Trophoblast cell (in vitro differentiated cells and primary cell): ENCODE data around the gene HMGN1.

Source experiments
- DNase-seq, 2 donors: peaks; one replicate each; pipeline ENCODE4 v3.0.0-alpha.2; 2016
- H2AFZ ChIP-seq: 2 replicates; pipeline ENCODE4 v1.6.1; 2013; ENCODE audit warnings: low read length, moderate library complexity, mild to moderate bottlenecking; ENCODE audit not compliant: insufficient read depth, poor library complexity
- H2AK5ac ChIP-seq: 2 replicates; pipeline ENCODE4 v1.6.1; 2013; ENCODE audit warnings: mild to moderate bottlenecking, low read length
- H2BK120ac ChIP-seq: 2 replicates; pipeline ENCODE4 v1.6.1; 2013; ENCODE audit warnings: low read length, mild to moderate bottlenecking, moderate library complexity; ENCODE audit not compliant: insufficient read depth, poor library complexity
- H2BK12ac ChIP-seq: 2 replicates; pipeline ENCODE4 v1.6.1; 2013; ENCODE audit warnings: mild to moderate bottlenecking, low read length, moderate library complexity
- H2BK5ac ChIP-seq: 2 replicates; pipeline ENCODE4 v1.6.1; 2013; ENCODE audit warnings: low read length, low read depth, moderate library complexity, mild to moderate bottlenecking; ENCODE audit not compliant: poor library complexity
- H3K14ac ChIP-seq: 2 replicates; pipeline ENCODE4 v1.6.1; 2013; ENCODE audit warnings: mild to moderate bottlenecking, low read length
- H3K18ac ChIP-seq: 2 replicates; pipeline ENCODE4 v1.6.1; 2013; ENCODE audit warnings: mild to moderate bottlenecking, low read length
- H3K23ac ChIP-seq: 2 replicates; pipeline ENCODE4 v1.6.1; 2013; ENCODE audit warnings: low read length
- H3K27ac ChIP-seq: 2 replicates; pipeline ENCODE4 v1.5.1; 2013; ENCODE audit warnings: low read depth, mild to moderate bottlenecking, inconsistent platforms, low read length, moderate library complexity
- H3K27me3 ChIP-seq: 2 replicates; pipeline ENCODE4 v1.6.1; 2013; ENCODE audit warnings: inconsistent platforms, mild to moderate bottlenecking, low read length, moderate library complexity; ENCODE audit not compliant: insufficient read depth
- H3K36me3 ChIP-seq, 2 experiments: 1 replicate in 1 of 2; 2 replicates in 1 of 2; pipeline ENCODE4 v1.6.1; 2013; ENCODE audit warnings: low read length in 2 of 2, mild to moderate bottlenecking in 2 of 2, moderate library complexity in 1 of 2; ENCODE audit not compliant: insufficient read depth in 2 of 2, control insufficient read depth in 1 of 2
- H3K4ac ChIP-seq: 2 replicates; pipeline ENCODE4 v1.6.1; 2013; ENCODE audit warnings: low read depth, mild to moderate bottlenecking, low read length, moderate library complexity
- H3K4me1 ChIP-seq, 2 experiments: 1 replicate in 1 of 2; 2 replicates in 1 of 2; pipeline ENCODE4 v1.6.1; 2013; ENCODE audit warnings: low read length in 2 of 2, mild to moderate bottlenecking in 2 of 2, moderate library complexity in 1 of 2; ENCODE audit not compliant: insufficient read depth in 2 of 2, control insufficient read depth in 1 of 2
- H3K4me2 ChIP-seq: 2 replicates; pipeline ENCODE4 v1.6.1; 2013; ENCODE audit warnings: inconsistent platforms, mild to moderate bottlenecking, low read length, moderate library complexity
- H3K4me3 ChIP-seq: 2 replicates; pipeline ENCODE4 v1.5.1; 2013; ENCODE audit warnings: mild to moderate bottlenecking, low read depth, low read length, inconsistent platforms
- H3K79me1 ChIP-seq: one replicate; pipeline ENCODE4 v1.6.1; 2013; ENCODE audit warnings: low read length
- H3K79me2 ChIP-seq: 2 replicates; pipeline ENCODE4 v1.6.1; 2013; ENCODE audit warnings: low read length, mild to moderate bottlenecking; ENCODE audit not compliant: control insufficient read depth, insufficient read depth, poor library complexity
- H3K9ac ChIP-seq: 2 replicates; pipeline ENCODE4 v1.6.1; 2013; ENCODE audit warnings: mild to moderate bottlenecking, low read length
- H3K9me3 ChIP-seq: 2 replicates; pipeline ENCODE4 v1.6.1; 2013; ENCODE audit warnings: low read depth, mild to moderate bottlenecking, control low read depth, inconsistent platforms, low read length; ENCODE audit not compliant: insufficient read depth
- H4K12ac ChIP-seq: 2 replicates; pipeline ENCODE4 v1.6.1; 2013; ENCODE audit warnings: low read depth, mild to moderate bottlenecking, low read length, moderate library complexity
- H4K8ac ChIP-seq: 2 replicates; pipeline ENCODE4 v1.6.1; 2013; ENCODE audit warnings: low read depth, mild to moderate bottlenecking, low read length, moderate library complexity
- H4K91ac ChIP-seq: one replicate; pipeline ENCODE4 v1.6.1; 2013; ENCODE audit warnings: low read depth, mild to moderate bottlenecking, low read length, moderate library complexity
- WGBS: extraction: QIAGEN DNeasy Blood & Tissue Kit; methylation state at CpG from one replicate; pipeline ENCODE4 v1.1.7; 2013; ENCODE audit warnings: missing lambda C conversion rate; ENCODE audit not compliant: insufficient read length, insufficient coverage; ENCODE audit errors: extremely low coverage; 5-methylcytosine and 5-hydroxymethylcytosine counted together

HMGN1 gene

GRCh38 chr21:39314143-39315027 is 34.5 kb downstream of the HMGN1 start:
- H4K91ac ChIP-seq: peak overlapping the region; percentile 83
- H3K23ac ChIP-seq: no peak overlapping the region
- H2BK120ac ChIP-seq: peak overlapping the region; percentile 98
- peak overlapping the region; percentile 100 for H3K27ac ChIP-seq
- peak overlapping the region; percentile 61 for H3K4ac ChIP-seq
- peaks cover 14% of the 10 kb centered on the region for H3K79me1 ChIP-seq
- H2BK12ac ChIP-seq: no peak overlapping the region
- H4K8ac ChIP-seq: peak overlapping the region; percentile 98
- peak overlapping the region; percentile 85 for H3K18ac ChIP-seq
- no peaks in the 10 kb centered on the region for H3K27me3 ChIP-seq
- H3K4me3 ChIP-seq: peak overlapping the region; percentile 97
- peak overlapping the region; percentile 99 for H3K9ac ChIP-seq
- peaks cover 1% of the 10 kb centered on the region for H3K9me3 ChIP-seq
- H3K36me3 ChIP-seq: peaks cover 6 to 10% of the 10 kb centered on the region in 2 experiments
- peak overlapping the region; percentile 75 for H3K4me2 ChIP-seq
- H4K12ac ChIP-seq: peak overlapping the region; percentile 99
- H3K14ac ChIP-seq: peak overlapping the region; percentile 93
- DNase-seq: peak; percentile 12 to 51
- H3K4me1 ChIP-seq: peaks cover 6 to 13% of the 10 kb centered on the region in 2 experiments
- H2AK5ac ChIP-seq: peak overlapping the region; percentile 27
- WGBS: no CpG with 5 or more reads among the region's 43 CpGs
- H2BK5ac ChIP-seq: peak overlapping the region; percentile 99
- H3K79me2 ChIP-seq: peaks cover 17% of the 10 kb centered on the region
- H2AFZ ChIP-seq: peak overlapping the region; percentile 77

DNA sequence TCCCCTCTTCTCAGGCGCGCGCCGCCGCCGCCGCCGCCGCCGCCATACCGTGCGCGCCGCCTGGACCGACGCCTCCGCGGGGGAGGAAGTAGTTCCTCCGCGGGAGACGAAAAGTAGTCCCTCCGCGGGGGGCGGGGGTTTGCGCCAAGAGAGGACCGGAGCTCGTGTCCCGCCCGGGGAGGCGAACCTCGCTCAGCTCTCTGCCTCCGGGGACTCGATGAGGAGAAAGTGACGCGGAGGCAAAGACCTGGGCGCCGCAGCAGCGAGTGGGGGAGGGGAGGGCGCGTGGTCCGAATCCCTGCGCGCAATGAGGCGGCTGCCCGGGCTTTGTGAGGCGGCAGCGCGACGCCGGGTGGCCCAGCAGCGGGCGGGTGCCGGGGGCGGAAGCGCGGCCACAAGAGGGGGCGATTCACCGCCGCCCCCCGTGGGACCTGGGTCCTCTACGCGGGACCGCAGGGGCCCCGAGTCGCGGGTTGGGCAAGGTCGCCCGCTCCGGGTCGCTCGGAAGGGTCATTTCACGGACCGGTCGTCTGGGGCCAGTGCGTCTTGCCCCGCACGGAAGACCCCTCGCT is 35.2 kb downstream of the HMGN1 start, which contains the start of gene BRWD1:
Gene BRWD1 (minus strand): TSS at position 62 of the 572 bp plus-strand sequence. CDS start 141 bp downstream, outside the sequence.
- Histone ChIP-seq H3K18ac (peak within 1 kb of the TSS; percentile 85), H3K27ac (peak within 1 kb of the TSS; percentile 100), H4K91ac (peak within 1 kb of the TSS; percentile 83), H3K36me3 (peaks cover 12 to 16% of the 10 kb centered on the region in 2 experiments), H2BK12ac (peak within 1 kb of the TSS; percentile 74), H2BK120ac (peak within 1 kb of the TSS; percentile 98), H2BK5ac (peak within 1 kb of the TSS; percentile 99), H2AFZ (peak within 1 kb of the TSS; percentile 86), H3K4me3 (peak within 1 kb of the TSS; percentile 97), H3K79me1 (peaks cover 14% of the 10 kb centered on the region), H3K4me1 (peaks cover 6 to 10% of the 10 kb centered on the region in 2 experiments), H3K27me3 (no peaks in the 10 kb centered on the region), H4K12ac (peak within 1 kb of the TSS; percentile 99), H3K9me3 (peaks cover 1% of the 10 kb centered on the region), H3K4me2 (peak within 1 kb of the TSS; percentile 75), H3K14ac (peak within 1 kb of the TSS; percentile 93), H3K9ac (peak within 1 kb of the TSS; percentile 99), H3K4ac (peak within 1 kb of the TSS; percentile 94), H4K8ac (peak within 1 kb of the TSS; percentile 98), H3K79me2 (peaks cover 17% of the 10 kb centered on the region), H3K23ac (no peak within 1 kb of the TSS), H2AK5ac (peak within 1 kb of the TSS; percentile 27)
- no CpG with 5 or more reads among the region's 78 CpGs for WGBS
- DNase-seq: peak; percentile 67 to 84

- peaks cover 12 to 17% of the 10 kb centered on the region in 2 experiments for H3K36me3 ChIP-seq
- no peak overlapping the region for H2AK5ac ChIP-seq
- H4K91ac ChIP-seq: peak overlapping the region; percentile 83
These were observed 35.8 kb downstream of the HMGN1 start for GRCh38 chr21:39313042-39313570.

More at GRCh38 chr21:39313042-39313570, 35.8 kb downstream of the HMGN1 start:
- Histone ChIP-seq H3K14ac (peak overlapping the region; percentile 93), H3K9ac (peak overlapping the region; percentile 97), H3K79me2 (peaks cover 17% of the 10 kb centered on the region), H3K27me3 (no peaks in the 10 kb centered on the region), H3K4me1 (peaks cover 6 to 10% of the 10 kb centered on the region in 2 experiments), H2BK12ac (no peak overlapping the region), H2BK120ac (peak overlapping the region; percentile 81), H3K23ac (no peak overlapping the region), H3K27ac (peak overlapping the region; percentile 100), H3K4ac (peak overlapping the region; percentile 94), H3K9me3 (no peaks in the 10 kb centered on the region), H2BK5ac (peak overlapping the region; percentile 99), H2AFZ (peak overlapping the region; percentile 86), H4K8ac (peak overlapping the region; percentile 98), H3K4me3 (peak overlapping the region; percentile 97), H3K18ac (peak overlapping the region; percentile 85), H4K12ac (peak overlapping the region; percentile 81), H3K4me2 (peak overlapping the region; percentile 75), H3K79me1 (peaks cover 14% of the 10 kb centered on the region)
- WGBS: no CpG with 5 or more reads among the region's 71 CpGs
- DNase-seq: peak in 1 of 2 donors; percentile 38
